ENCODE data around the gene NDUFAF8. TPM values are rescaled to one million over a fixed set of nuclear protein-coding genes. Genes with fewer than 3 reads are reported as not detected.

Gene NDUFAF8, protein sequence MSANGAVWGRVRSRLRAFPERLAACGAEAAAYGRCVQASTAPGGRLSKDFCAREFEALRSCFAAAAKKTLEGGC
- 36.5 and 64.5 TPM in 2 replicates for total RNA-seq

DNA sequence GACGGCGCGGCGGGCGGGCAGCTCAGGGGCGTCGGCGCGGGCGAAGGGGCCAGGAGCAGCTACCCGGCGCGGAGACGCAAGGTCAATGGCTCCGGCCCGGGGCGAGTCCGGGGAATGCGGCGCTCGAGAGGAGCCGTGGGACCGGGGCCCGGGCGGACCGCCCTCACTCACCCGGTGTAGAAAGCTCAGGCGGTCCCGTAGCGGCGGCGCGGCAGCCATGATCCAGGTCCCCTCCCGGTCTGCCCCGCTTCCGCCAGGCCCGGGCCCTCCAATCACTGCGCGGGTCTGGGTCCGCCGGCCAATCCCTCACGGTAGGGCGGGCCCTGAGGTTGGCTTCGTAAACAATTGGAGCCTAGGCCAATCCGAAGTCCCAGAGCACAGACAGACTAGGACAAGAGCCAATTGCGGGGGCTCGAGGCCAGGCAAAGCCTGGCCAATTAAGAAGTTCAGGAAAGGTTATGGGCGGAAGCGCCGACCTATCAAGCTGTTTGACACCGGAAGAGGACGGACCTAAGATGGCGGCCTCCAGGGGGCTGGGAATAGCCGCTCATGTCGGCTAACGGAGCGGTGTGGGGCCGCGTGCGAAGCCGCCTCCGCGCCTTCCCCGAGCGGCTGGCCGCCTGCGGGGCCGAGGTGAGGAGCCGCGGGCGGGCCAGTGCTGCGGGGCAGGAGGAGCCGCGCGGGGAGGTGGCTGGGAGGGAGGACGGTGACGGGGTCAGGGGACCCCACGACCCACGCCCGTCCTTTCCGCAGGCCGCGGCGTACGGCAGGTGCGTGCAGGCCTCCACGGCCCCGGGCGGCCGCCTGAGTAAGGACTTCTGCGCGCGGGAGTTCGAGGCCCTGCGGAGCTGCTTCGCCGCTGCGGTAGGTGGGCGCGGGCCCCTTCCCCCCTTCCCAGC is at the start of gene NDUFAF8, which contains the start of gene TEPSIN:
Gene NDUFAF8, plus strand, starts transcription at position 504 of the 899 bp plus-strand sequence. Its CDS starts 46 bp downstream, at position 550.
Gene TEPSIN, minus strand, starts transcription at position 241 of the 899 bp plus-strand sequence. Its CDS starts 22 bp downstream, at position 219.

DNA sequence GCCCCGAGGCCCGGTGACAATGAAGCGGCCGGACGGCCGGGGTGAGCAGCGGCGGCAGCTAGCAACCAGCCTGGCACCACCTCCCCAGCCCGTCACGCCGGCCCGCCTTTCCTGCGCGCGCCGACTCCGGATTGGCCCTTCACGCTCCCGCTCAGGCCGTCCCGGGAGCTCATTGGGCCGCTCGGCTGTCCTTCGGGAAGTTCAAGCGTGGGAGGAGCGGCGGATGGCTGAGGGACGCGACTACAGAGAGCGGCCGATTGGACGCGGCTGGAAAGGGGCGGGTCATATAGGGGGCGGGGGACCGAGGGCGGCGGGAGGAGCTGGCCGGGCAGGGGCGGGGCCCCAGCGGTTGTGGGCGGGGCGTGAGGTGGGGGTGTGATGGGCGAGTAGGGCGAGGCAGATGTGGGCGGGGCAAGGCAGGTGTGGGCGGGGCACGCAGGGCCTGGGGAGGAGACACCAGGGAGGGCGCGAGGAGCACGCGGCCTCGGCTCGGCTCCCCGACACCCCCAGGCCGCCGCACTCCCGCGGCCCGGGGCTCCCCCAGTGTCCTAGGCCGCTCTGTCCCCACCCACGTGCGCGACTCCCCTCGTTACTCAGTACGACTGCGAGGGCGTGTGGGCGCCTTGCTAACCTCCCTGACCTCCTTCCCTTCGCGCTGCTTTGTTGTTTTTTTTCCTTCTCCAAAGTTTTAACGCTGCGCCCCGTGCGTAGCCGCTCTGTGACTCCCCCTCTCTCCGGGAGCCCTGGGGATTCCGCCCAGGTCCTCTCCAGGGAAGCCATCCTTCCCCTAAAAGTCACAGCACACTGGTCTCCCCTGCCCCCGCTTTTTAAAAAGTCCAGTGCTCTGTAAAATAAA is 16.0 kb upstream of the NDUFAF8 start, which contains the start of gene CEP131:
Gene CEP131, minus strand, starts transcription at position 60 of the 856 bp plus-strand sequence. CDS start 2,909 bp downstream, outside the sequence.

Other genes with a start within 250 kb of the NDUFAF8 start
- gene CHMP6, start 247.5 kb upstream of the NDUFAF8 start, total RNA-seq: 16.8 and 17.0 TPM in 2 replicates
- 6.0 TPM in 2 replicates for gene BAIAP2, start 204.2 kb upstream of the NDUFAF8 start, total RNA-seq
- gene PVALEF, start 73.8 kb upstream of the NDUFAF8 start, total RNA-seq: not detected in 2 replicates
- 2.4 TPM in 2 replicates for gene AATK, start 73.1 kb upstream of the NDUFAF8 start, total RNA-seq
- 14.4 and 16.6 TPM in 2 replicates for gene CEP131, start 16.4 kb upstream of the NDUFAF8 start, total RNA-seq
- 10.2 and 17.9 TPM in 2 replicates for gene TEPSIN, start 263 bp upstream of the NDUFAF8 start, total RNA-seq
- gene SLC38A10, start 56.0 kb downstream of the NDUFAF8 start, total RNA-seq: 54.8 and 64.0 TPM in 2 replicates
- gene BAHCC1, start 156.1 kb downstream of the NDUFAF8 start, total RNA-seq: 2.4 and 5.6 TPM in 2 replicates

All from endothelial cell of coronary artery (primary cell).